Right lobe of liver (tissue), 4 donors: ENCODE measurements around the gene RGS9BP.

Experiments used
- POLR2A ChIP-seq: fragments of 450-650 bp; IDR thresholded peaks from one replicate; pipeline ENCODE4 v1.6.1; 2017; ENCODE audit warnings: antibody characterized with exemption, mild to moderate bottlenecking
- TF ChIP-seq, protein P1 (sequence below), 4 donors: fragments of 200-600 bp in 3 of 4; fragments of 450-650 bp in 1 of 4; IDR thresholded peaks; one replicate each; pipeline versions ENCODE4 v1.5.1 to v1.8.0; 2016 to 2022; ENCODE audit warnings: antibody characterized with exemption in 4 of 4, mild to moderate bottlenecking in 2 of 4
- donor health status: DM: no; HTN: no; CAD: no.
- donor health status: DM: no; HTN: no; CAD: no.
- donor health status: DM: no; HTN: yes; CAD: no.

DNA sequence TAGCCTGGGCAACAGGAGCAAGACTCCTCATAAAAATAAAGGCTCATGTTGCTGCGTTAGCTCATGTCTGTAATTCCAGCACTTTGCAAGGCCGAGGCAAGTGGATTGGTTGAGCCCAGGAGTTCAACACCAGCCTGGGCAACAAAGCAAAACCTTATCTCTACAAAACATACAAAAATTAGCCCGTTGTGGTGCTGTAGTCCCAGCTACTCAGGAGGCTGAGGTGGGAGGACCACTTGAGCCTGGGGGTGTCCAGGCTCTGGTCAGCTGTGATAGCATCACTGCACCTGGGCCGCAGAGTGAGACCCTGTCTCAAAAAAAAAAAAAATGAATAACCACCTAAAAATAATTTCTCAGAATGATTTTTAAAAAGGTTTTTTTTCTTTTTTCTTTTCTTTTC, 12.0 kb downstream of the RGS9BP start:
- TF ChIP-seq, protein P1, sequence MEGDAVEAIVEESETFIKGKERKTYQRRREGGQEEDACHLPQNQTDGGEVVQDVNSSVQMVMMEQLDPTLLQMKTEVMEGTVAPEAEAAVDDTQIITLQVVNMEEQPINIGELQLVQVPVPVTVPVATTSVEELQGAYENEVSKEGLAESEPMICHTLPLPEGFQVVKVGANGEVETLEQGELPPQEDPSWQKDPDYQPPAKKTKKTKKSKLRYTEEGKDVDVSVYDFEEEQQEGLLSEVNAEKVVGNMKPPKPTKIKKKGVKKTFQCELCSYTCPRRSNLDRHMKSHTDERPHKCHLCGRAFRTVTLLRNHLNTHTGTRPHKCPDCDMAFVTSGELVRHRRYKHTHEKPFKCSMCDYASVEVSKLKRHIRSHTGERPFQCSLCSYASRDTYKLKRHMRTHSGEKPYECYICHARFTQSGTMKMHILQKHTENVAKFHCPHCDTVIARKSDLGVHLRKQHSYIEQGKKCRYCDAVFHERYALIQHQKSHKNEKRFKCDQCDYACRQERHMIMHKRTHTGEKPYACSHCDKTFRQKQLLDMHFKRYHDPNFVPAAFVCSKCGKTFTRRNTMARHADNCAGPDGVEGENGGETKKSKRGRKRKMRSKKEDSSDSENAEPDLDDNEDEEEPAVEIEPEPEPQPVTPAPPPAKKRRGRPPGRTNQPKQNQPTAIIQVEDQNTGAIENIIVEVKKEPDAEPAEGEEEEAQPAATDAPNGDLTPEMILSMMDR (IDR thresholded peaks at IDR 0.05): no peak
- TF ChIP-seq POLR2A: no peak
